Adrenal gland (tissue), 12 donors: ENCODE results near the gene MACO1. TPM values are rescaled to one million over a fixed set of nuclear protein-coding genes. Genes with fewer than 3 reads are reported as not detected.
"Not testable (repeated sequence)": the region's sequence is repeated elsewhere in the genome, so short reads cannot be mapped to it uniquely, and the experiment has no call there.

Experiments
- DNase-seq, 7 donors: peaks; one replicate each; pipeline ENCODE4 v3.0.0-alpha.2; 2019 to 2020
- H3K27ac ChIP-seq, 5 donors: fragments of 200-600 bp; sonication (generic) in 4 of 5; 1 replicate in 3 of 5; 2 replicates in 2 of 5; pipeline versions ENCODE4 v1.5.1 to v1.8.0; 2016 to 2020; ENCODE audit warnings: mild to moderate bottlenecking in 1 of 5
- H3K27me3 ChIP-seq: fragments of 200-600 bp; 2 replicates; pipeline ENCODE4 v1.8.0; 2021
- H3K36me3 ChIP-seq, 2 donors: fragments of 200-600 bp; replicated peaks in 1 of 2; 1 replicate in 1 of 2; 2 replicates in 1 of 2; pipeline versions ENCODE4 v1.5.1 to v1.8.0; 2018 to 2022
- H3K4me1 ChIP-seq, 2 donors: fragments of 200-600 bp; replicated peaks in 1 of 2; 1 replicate in 1 of 2; 2 replicates in 1 of 2; pipeline versions ENCODE4 v1.5.1 to v1.8.0; 2018 to 2021
- H3K4me3 ChIP-seq, 4 donors: fragments of 200-600 bp; sonication (generic) in 3 of 4; one replicate each; pipeline ENCODE4 v1.5.1; 2016 to 2018
- H3K9me3 ChIP-seq, 3 donors: fragments of 200-600 bp; sonication (generic) in 1 of 3; replicated peaks in 1 of 3; 1 replicate in 2 of 3; 2 replicates in 1 of 3; pipeline versions ENCODE4 v1.5.1 to v1.8.0; 2016 to 2021
- CTCF ChIP-seq, 6 experiments: fragments of 450-650 bp in 4 of 6; fragments of 200-600 bp in 2 of 6; sonication (generic) in 1 of 6; IDR thresholded peaks; 1 replicate in 5 of 6; 2 replicates in 1 of 6; pipeline versions ENCODE4 v1.5.1 to v1.8.0; 2016 to 2021; ENCODE audit warnings: antibody characterized with exemption in 6 of 6, mild to moderate bottlenecking in 2 of 6, moderate library complexity in 1 of 6
- POLR2A ChIP-seq, 2 donors: fragments of 450-650 bp; IDR thresholded peaks; one replicate each; pipeline ENCODE4 v1.6.1; 2017; ENCODE audit warnings: antibody characterized with exemption in 2 of 2, mild to moderate bottlenecking in 2 of 2, moderate library complexity in 1 of 2
- WGBS, 4 donors: extraction: QIAGEN DNeasy Blood & Tissue Kit in 2 of 4; methylation state at CpG; one replicate each; pipeline versions ENCODE4 v1.1.5 to v1.1.7; 2013 to 2017; 5-methylcytosine and 5-hydroxymethylcytosine counted together
- intact Hi-C, 2 donors: fragments of 100-400 bp; cut with DNase I; formaldehyde crosslinking; loops; one replicate each; pipeline versions ENCODE4 v1.14.1 to v1.15.0; 2022 to 2023
- polyA plus RNA-seq, 3 donors: library from polyadenylated mRNA; stranded (reverse); fragments of 200-250 nt in 2 of 3; fragments of 350-450 nt in 1 of 3; fragmentation: Illumina TruSeq in 1 of 3; extraction: RNeasy Lipid Tissue Mini Kit (QIAGEN cat#74804) in 1 of 3; gene quantifications; one replicate each; pipeline ENCODE4 v1.2.3, GENCODE V29; 2013 to 2014
- total RNA-seq, 9 donors: library from RNA; depleted of rRNA in 4 of 9; stranded (reverse); fragments of >200 nt in 4 of 9; fragments of 120-200 nt in 1 of 9; fragmentation: NEBNext Ultra II Directional in 1 of 9; extraction: Animal tissue kit (Norgen Biotek cat#: 25700) in 1 of 9; gene quantifications; one replicate each; pipeline versions ENCODE4 v1.1.0 to v1.2.4, GENCODE V29; 2013 to 2023
- donor health status: healthy with polysubstance abuse.
- donor health status: Bipolar disorder and iron deficiency.
- donor health status: DM: yes; HTN: yes; CAD: no.
- donor health status: DM: no; HTN: no; CAD: no.
- donor health status: DM: no; HTN: no; CAD: no.
- donor health status: DM: yes; HTN: yes; CAD: no.

The MACO1 gene
- total and polyA plus RNA-seq, 12 donors = 15.1 to 48.4 (median 29.6) TPM

- 84 to 89% (median 85%) methylated on average over 4 of the region's 4 CpGs for WGBS, 4 donors
- intact Hi-C loops = no loop called here
- Histone ChIP-seq H3K4me3 (no peak overlapping the region), H3K4me1 (peaks cover 0 to 23% of the 10 kb centered on the region in 2 donors), H3K9me3 (no peaks in the 10 kb centered on the region), H3K27ac (peak overlapping the region in 1 of 5 donors; percentile 43), H3K36me3 (peaks cover 0 to 11% of the 10 kb centered on the region in 2 donors), H3K27me3 (no peaks in the 10 kb centered on the region)
- DNase-seq = no peak
- no peak for TF ChIP-seq CTCF (IDR thresholded peaks at IDR 0.05)
- no peak for TF ChIP-seq POLR2A (IDR thresholded peaks at IDR 0.05)
Observed at GRCh38 chr1:25443030-25443699, 12.5 kb downstream of the MACO1 start.

GRCh38 chr1:25444604-25445003 lies 13.9 kb downstream of the MACO1 start:
- H3K36me3 ChIP-seq = peaks cover 0 to 19% of the 10 kb centered on the region in 2 donors
- H3K4me1 ChIP-seq = peaks cover 0 to 23% of the 10 kb centered on the region in 2 donors
- H3K27ac ChIP-seq, intact Hi-C loops, H3K4me3 ChIP-seq, H3K27me3 ChIP-seq, DNase-seq, H3K9me3 ChIP-seq: not testable (repeated sequence)
- WGBS, 4 donors = 88 to 94% (median 93%) methylated on average over 5 of the region's 5 CpGs

DNA sequence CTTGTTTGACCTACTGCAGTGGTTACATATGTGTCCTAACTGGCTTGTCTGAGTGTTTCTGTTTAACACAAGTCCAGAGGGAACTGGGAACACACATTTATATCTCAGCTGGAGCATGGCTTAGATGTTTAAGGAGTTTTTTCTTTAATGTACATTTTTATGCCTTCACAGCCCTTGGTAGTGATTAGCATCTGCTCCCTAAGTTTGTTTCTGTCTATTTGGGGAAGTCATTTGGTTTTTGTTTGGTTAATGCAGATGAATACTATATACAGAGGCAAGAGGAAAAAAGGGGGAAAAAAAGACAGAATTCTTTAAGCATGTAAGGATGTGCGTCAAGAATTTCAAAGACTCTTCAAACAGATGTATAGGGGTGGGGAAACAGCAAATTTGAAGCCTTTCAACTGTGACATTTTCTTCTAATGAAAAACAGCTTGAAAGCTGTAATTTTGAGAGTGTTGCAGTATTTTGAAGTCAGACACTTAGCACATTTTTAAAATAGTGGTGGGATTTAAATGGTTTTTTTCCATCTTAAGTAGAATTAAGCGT lies 15.4 kb downstream of the MACO1 start:
- no peak overlapping the region for H3K27ac ChIP-seq
- no peaks in the 10 kb centered on the region for H3K27me3 ChIP-seq
- H3K4me3 ChIP-seq = no peak overlapping the region
- no peak for TF ChIP-seq CTCF (IDR thresholded peaks at IDR 0.05)
- no peak for TF ChIP-seq POLR2A (IDR thresholded peaks at IDR 0.05)
- intact Hi-C loops = no loop called here
- H3K9me3 ChIP-seq = no peaks in the 10 kb centered on the region
- no peak for DNase-seq
- H3K36me3 ChIP-seq = peaks cover 0 to 19% of the 10 kb centered on the region in 2 donors
- 87 to 91% (median 90%) methylated on average over 2 of the region's 2 CpGs for WGBS, 4 donors
- H3K4me1 ChIP-seq = peaks cover 0 to 23% of the 10 kb centered on the region in 2 donors

- H3K36me3 ChIP-seq = peaks cover 0 to 19% of the 10 kb centered on the region in 2 donors
- intact Hi-C loops = no loop called here
- no peak for DNase-seq
- H3K9me3 ChIP-seq = no peaks in the 10 kb centered on the region
- no peak overlapping the region for H3K4me3 ChIP-seq
- no peak overlapping the region for H3K27ac ChIP-seq
- TF ChIP-seq CTCF (IDR thresholded peaks at IDR 0.05) (no peak), POLR2A (IDR thresholded peaks at IDR 0.05) (no peak)
- peaks cover 0 to 13% of the 10 kb centered on the region in 2 donors for H3K4me1 ChIP-seq
- no peaks in the 10 kb centered on the region for H3K27me3 ChIP-seq
Observed at GRCh38 chr1:25447547-25447946, 16.9 kb downstream of the MACO1 start.

DNA sequence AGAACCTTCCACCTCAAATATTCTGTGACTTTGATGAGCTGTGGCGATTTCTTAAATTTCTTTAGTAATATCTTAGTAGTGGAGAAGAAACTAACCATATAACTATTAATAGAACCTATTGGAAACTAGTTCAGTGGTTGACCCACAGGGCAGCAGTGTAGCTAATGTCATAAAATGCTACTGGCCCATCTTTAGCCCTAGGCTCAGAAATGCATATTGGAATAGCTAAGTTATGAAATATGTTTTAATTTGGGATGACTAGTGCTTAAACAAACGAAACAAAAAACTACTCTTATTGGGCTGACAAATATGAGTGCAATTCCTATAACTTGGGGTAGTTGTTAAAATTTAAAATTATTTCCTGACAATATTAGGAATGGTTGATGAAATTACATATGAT lies 20.2 kb downstream of the MACO1 start:
- TF ChIP-seq POLR2A (IDR thresholded peaks at IDR 0.05) = no peak
- H3K4me1 ChIP-seq = peaks cover 0 to 6% of the 10 kb centered on the region in 2 donors
- no peaks in the 10 kb centered on the region for H3K27me3 ChIP-seq
- H3K36me3 ChIP-seq = peaks cover 0 to 33% of the 10 kb centered on the region in 2 donors
- H3K9me3 ChIP-seq = no peaks in the 10 kb centered on the region
- no peak overlapping the region for H3K4me3 ChIP-seq
- no peak for DNase-seq
- intact Hi-C loops = no loop called here
- H3K27ac ChIP-seq = no peak overlapping the region
- 90 to 93% (median 93%) methylated on average over 2 of the region's 2 CpGs for WGBS, 4 donors
